Breast epithelium (tissue), 3 donors: ENCODE measurements around the gene WDR11.

Experiments used
- POLR2A ChIP-seq: fragments of 450-650 bp; IDR thresholded peaks from one replicate; pipeline ENCODE4 v1.6.1; 2016; ENCODE audit warnings: antibody characterized with exemption, mild to moderate bottlenecking, moderate library complexity
- TF ChIP-seq, protein P1 (sequence below), 3 donors: fragments of 450-650 bp; IDR thresholded peaks; one replicate each; pipeline ENCODE4 v1.5.1; 2016 to 2017; ENCODE audit warnings: antibody characterized with exemption in 3 of 3, mild to moderate bottlenecking in 3 of 3, moderate library complexity in 3 of 3

DNA sequence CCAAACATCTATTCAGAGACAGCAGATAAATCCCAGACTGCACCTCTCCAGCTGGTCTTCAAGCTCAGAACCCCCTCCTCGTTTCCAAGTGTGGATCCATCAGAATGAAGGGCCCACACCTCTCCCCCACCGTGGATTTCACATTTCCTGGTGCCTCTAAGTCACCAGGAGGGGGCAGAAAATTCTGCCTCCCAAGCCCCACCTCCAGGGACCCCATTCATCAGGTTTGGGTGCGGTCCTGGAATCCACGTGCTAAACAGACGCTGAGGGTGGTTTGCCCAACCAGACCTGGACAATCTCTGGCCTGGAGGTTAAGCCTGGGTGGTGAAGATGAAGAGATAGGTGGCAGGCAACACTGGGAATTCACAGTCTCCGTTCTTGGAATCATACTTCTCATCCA, 92.4 kb downstream of the WDR11 start:
- no peak for TF ChIP-seq POLR2A
- TF ChIP-seq, protein P1, sequence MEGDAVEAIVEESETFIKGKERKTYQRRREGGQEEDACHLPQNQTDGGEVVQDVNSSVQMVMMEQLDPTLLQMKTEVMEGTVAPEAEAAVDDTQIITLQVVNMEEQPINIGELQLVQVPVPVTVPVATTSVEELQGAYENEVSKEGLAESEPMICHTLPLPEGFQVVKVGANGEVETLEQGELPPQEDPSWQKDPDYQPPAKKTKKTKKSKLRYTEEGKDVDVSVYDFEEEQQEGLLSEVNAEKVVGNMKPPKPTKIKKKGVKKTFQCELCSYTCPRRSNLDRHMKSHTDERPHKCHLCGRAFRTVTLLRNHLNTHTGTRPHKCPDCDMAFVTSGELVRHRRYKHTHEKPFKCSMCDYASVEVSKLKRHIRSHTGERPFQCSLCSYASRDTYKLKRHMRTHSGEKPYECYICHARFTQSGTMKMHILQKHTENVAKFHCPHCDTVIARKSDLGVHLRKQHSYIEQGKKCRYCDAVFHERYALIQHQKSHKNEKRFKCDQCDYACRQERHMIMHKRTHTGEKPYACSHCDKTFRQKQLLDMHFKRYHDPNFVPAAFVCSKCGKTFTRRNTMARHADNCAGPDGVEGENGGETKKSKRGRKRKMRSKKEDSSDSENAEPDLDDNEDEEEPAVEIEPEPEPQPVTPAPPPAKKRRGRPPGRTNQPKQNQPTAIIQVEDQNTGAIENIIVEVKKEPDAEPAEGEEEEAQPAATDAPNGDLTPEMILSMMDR (IDR thresholded peaks at IDR 0.05), result no peak
